Neural progenitor cell (in vitro differentiated cells): Measurements from ENCODE around the gene NMU.

ENCODE experiments used
- EZH2 ChIP-seq: fragments of 200-600 bp; sonication (generic); IDR thresholded peaks from 2 replicates; pipeline ENCODE4 v1.6.1; 2017; ENCODE audit warnings: antibody characterized with exemption, mild to moderate bottlenecking, moderate library complexity
- EZH2phosphoT487 ChIP-seq: fragments of 200-600 bp; sonication (generic); IDR thresholded peaks from 2 replicates; pipeline ENCODE4 v1.6.1; 2017; ENCODE audit warnings: antibody characterized with exemption
- TF ChIP-seq, protein P1 (sequence below): fragments of 200-600 bp; sonication (generic); IDR thresholded peaks from 2 replicates; pipeline ENCODE4 v1.5.1; 2017; ENCODE audit warnings: antibody characterized with exemption, mild to moderate bottlenecking

DNA sequence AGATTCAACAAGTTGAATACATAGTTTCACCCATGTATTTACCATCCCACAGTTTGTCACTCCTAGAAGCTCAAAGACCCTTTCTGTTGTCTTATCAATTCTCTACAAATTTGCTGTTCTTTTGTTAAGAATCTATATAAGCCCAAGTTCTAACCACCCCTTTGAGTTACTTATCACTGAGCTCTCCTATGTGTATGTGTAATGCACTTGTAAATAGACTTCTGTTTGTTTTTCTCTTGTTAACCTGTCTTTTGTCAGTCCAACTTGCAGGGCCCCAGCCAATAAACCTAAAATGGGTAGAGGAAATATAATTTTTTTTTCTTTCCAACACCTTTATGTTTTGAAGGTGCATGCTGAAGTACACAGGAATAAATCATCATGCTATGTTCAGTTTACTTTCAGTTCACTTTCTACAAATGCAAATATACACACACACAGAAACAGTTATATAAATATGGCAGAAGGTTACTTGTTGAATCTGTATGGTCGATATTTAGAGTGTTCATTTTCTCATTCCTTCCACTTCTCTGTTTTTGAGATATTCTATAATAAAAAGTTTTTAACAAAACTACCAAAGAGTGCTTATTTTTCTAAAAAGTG is 67.1 kb downstream of the NMU start:
- TF ChIP-seq, protein P1, sequence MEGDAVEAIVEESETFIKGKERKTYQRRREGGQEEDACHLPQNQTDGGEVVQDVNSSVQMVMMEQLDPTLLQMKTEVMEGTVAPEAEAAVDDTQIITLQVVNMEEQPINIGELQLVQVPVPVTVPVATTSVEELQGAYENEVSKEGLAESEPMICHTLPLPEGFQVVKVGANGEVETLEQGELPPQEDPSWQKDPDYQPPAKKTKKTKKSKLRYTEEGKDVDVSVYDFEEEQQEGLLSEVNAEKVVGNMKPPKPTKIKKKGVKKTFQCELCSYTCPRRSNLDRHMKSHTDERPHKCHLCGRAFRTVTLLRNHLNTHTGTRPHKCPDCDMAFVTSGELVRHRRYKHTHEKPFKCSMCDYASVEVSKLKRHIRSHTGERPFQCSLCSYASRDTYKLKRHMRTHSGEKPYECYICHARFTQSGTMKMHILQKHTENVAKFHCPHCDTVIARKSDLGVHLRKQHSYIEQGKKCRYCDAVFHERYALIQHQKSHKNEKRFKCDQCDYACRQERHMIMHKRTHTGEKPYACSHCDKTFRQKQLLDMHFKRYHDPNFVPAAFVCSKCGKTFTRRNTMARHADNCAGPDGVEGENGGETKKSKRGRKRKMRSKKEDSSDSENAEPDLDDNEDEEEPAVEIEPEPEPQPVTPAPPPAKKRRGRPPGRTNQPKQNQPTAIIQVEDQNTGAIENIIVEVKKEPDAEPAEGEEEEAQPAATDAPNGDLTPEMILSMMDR = no peak
- TF ChIP-seq EZH2 (no peak), EZH2phosphoT487 (no peak)
